Heart right ventricle (tissue), 16 donors: ENCODE results near the gene ACBD5. TPM values are rescaled to one million over a fixed set of nuclear protein-coding genes. Genes with fewer than 3 reads are reported as not detected.

Experiments used
- ATAC-seq, 8 donors: fragments of 200-7000 bp; cut with Tn5 transposase; one replicate each; pipeline ENCODE4 v1.9.1; 2020; ENCODE audit warnings: mild to moderate bottlenecking in 8 of 8, moderate library complexity in 8 of 8, moderate number of reproducible peaks in 1 of 8
- DNase-seq, 2 donors: peaks; one replicate each; pipeline ENCODE4 v3.0.0-alpha.2; 2020
- H3K27ac ChIP-seq, 10 donors: fragments of 200-600 bp; sonication (generic) in 2 of 10; one replicate each; pipeline versions ENCODE4 v1.5.0 to v1.8.0; 2020 to 2022; ENCODE audit warnings: mild to moderate bottlenecking in 3 of 10
- H3K27me3 ChIP-seq, 7 donors: fragments of 200-600 bp; one replicate each; pipeline ENCODE4 v1.8.0; 2021 to 2022; ENCODE audit warnings: mild to moderate bottlenecking in 2 of 7
- H3K36me3 ChIP-seq, 9 donors: fragments of 200-600 bp; sonication (generic) in 1 of 9; one replicate each; pipeline versions ENCODE4 v1.5.0 to v1.8.0; 2020 to 2022; ENCODE audit warnings: mild to moderate bottlenecking in 2 of 9
- H3K4me1 ChIP-seq, 9 donors: fragments of 200-600 bp; sonication (generic) in 1 of 9; one replicate each; pipeline versions ENCODE4 v1.5.0 to v1.8.0; 2020 to 2022; ENCODE audit warnings: mild to moderate bottlenecking in 4 of 9
- H3K4me3 ChIP-seq, 10 donors: fragments of 200-600 bp; sonication (generic) in 2 of 10; one replicate each; pipeline versions ENCODE4 v1.5.0 to v1.8.0; 2020 to 2022; ENCODE audit warnings: mild to moderate bottlenecking in 7 of 10, moderate library complexity in 2 of 10
- H3K9me3 ChIP-seq, 11 donors: fragments of 200-600 bp in 10 of 11; sonication (generic) in 2 of 11; one replicate each; pipeline versions ENCODE4 v1.5.0 to v1.8.0; 2013 to 2022; ENCODE audit warnings: mild to moderate bottlenecking in 2 of 11, control low read depth in 1 of 11, moderate library complexity in 1 of 11
- CTCF ChIP-seq, 9 donors: fragments of 200-600 bp; sonication (generic) in 2 of 9; IDR thresholded peaks; one replicate each; pipeline versions ENCODE4 v1.5.0 to v1.8.0; 2021 to 2022; ENCODE audit warnings: antibody characterized with exemption in 9 of 9, mild to moderate bottlenecking in 5 of 9, moderate library complexity in 1 of 9
- WGBS, 2 donors: extraction: QIAGEN DNeasy Blood & Tissue Kit; methylation state at CpG; one replicate each; pipeline ENCODE4 v1.1.7; 2013; ENCODE audit warnings: inconsistent platforms in 1 of 2; 5-methylcytosine and 5-hydroxymethylcytosine counted together
- intact Hi-C, 10 donors: fragments of 100-400 bp; cut with DNase I; formaldehyde crosslinking; loops; one replicate each; pipeline versions ENCODE4 v1.11.1 to v1.14.2; 2022
- polyA plus RNA-seq, 2 donors: library from polyadenylated mRNA; stranded (reverse); fragments of 200-250 nt; gene quantifications; one replicate each; pipeline ENCODE4 v1.2.3, GENCODE V29; 2013
- total RNA-seq, 10 donors: library from RNA; stranded (reverse); fragmentation: NEBNext Ultra II Directional in 3 of 10; extraction: Animal tissue kit (Norgen Biotek cat#: 25700) in 3 of 10; gene quantifications; one replicate each; pipeline versions ENCODE4 v1.2.1 to v1.2.4, GENCODE V29; 2021 to 2023
- donor health status: Arrhythmogenic right ventricular cardiomyopathy.
- donor health status: ischemic (EF 13 %, LVEDD 7.1; RV severe dilation, severe dysfunction).
- donor health status: healthy with polysubstance abuse.
- donor health status: DM: no; HTN: yes; CAD: no.
- donor health status: DM: no; HTN: no; CAD: no.
- donor health status: ischemic (EF 25% LVEDD 6.9; RV normal size, moderate dysfunction).
- donor health status: ischemic (EF 25% LVEDD 5.7; RV mildly dilated, moderate dysfunction).
- donor health status: healthy.
- donor health status: DM: yes; HTN: yes; CAD: no.
- donor health status: Ischemic cardiomyopathy.
- donor health status: ischemic (EF 35%, LVEDD 5.7; RV mildly dilated, moderate dysfunction).
- donor health status: nonischemic (EF 11% LVEDD 7.7; RV severe dilation, severe dysfunction).
- donor health status: DM: yes; HTN: yes; CAD: no.
- donor health status: PGD.
- donor health status: ischemic (EF 29% LVEDD 5.4; RV normal size, mild dysfunction).
- donor health status: nonischemic (EF 23%, LVEDD 6.1; RV moderate dilation, normal function).

Gene ACBD5
- total and polyA plus RNA-seq, 12 donors: 14.6 to 93.3 (median 72.7) TPM

- Histone ChIP-seq H3K27ac (peak within 1 kb of the TSS; percentile 93 to 100 (median 98)), H3K4me1 (peaks cover 2 to 50% (median 36%) of the 10 kb centered on the region in 9 donors), H3K27me3 (no peaks in the 10 kb centered on the region), H3K9me3 (no peaks in the 10 kb centered on the region), H3K4me3 (peak within 1 kb of the TSS; percentile 48 to 95 (median 84)), H3K36me3 (peaks cover 0 to 31% (median 7%) of the 10 kb centered on the region in 9 donors)
- DNase-seq (peak; percentile 92 to 93), ATAC-seq (peak; percentile 96 to 98 (median 97))
- no peak for TF ChIP-seq CTCF (IDR thresholded peaks at IDR 0.05)
- 0 to 1% methylated on average over 55 of the region's 55 CpGs for WGBS, 2 donors
- intact Hi-C loops: loop anchor here in 5 of 10 donors (2.0 to 10.0 kb wide), 4 partner anchors 53 to 90 kb away; partner anchors contain the start of genes ACBD5 (in 5 of the 5) and ANKRD26 (in 2 of the 5)
Measured at GRCh38 chr10:27155066-27155754, 85.4 kb downstream of the ACBD5 start, which contains the start of gene MASTL. Gene MASTL (plus strand): TSS chr10:27155352. CDS start chr10:27155427, 75 bp downstream.

GRCh38 chr10:27153845-27154193 is 86.8 kb downstream of the ACBD5 start:
- WGBS, 2 donors: 0% methylated on average over 18 of the region's 18 CpGs
- TF ChIP-seq CTCF (IDR thresholded peaks at IDR 0.05): no peak
- Histone ChIP-seq H3K36me3 (peaks cover 0 to 22% (median 3%) of the 10 kb centered on the region in 9 donors), H3K9me3 (no peaks in the 10 kb centered on the region), H3K4me1 (peaks cover 2 to 57% (median 40%) of the 10 kb centered on the region in 9 donors), H3K27me3 (no peaks in the 10 kb centered on the region), H3K27ac (peak overlapping the region; percentile 93 to 100 (median 98)), H3K4me3 (peak overlapping the region; percentile 48 to 95 (median 84))
- DNase-seq (no peak), ATAC-seq (peak in 6 of 8 donors; percentile 6 to 17 (median 10))
- intact Hi-C loops: loop anchor here in 6 of 10 donors (2.0 to 10.0 kb wide), 3 partner anchors 87 to 91 kb away; partner anchors contain the start of gene ACBD5 (in 6 of the 6)

- WGBS, 2 donors: 2 to 3% methylated on average over 6 of the region's 6 CpGs
- no peaks in the 10 kb centered on the region for H3K9me3 ChIP-seq
- H3K27ac ChIP-seq: peak overlapping the region in 8 of 10 donors; percentile 93 to 100 (median 98)
- DNase-seq (no peak), ATAC-seq (no peak)
- intact Hi-C loops: loop anchor here in 4 of 10 donors (5.0 to 10.0 kb wide), 2 partner anchors 89 to 91 kb away; partner anchors contain the start of gene ACBD5 (in 4 of the 4)
- H3K36me3 ChIP-seq: peaks cover 0 to 22% (median 6%) of the 10 kb centered on the region in 9 donors
- peaks cover 2 to 61% (median 40%) of the 10 kb centered on the region in 9 donors for H3K4me1 ChIP-seq
- TF ChIP-seq CTCF (IDR thresholded peaks at IDR 0.05): no peak
- H3K27me3 ChIP-seq: no peaks in the 10 kb centered on the region
- peak overlapping the region; percentile 48 to 95 (median 84) for H3K4me3 ChIP-seq
Measured at GRCh38 chr10:27153329-27153728, 87.3 kb downstream of the ACBD5 start.

- no peak for ATAC-seq
- intact Hi-C loops: loop anchor here in 4 of 10 donors (5.0 to 10.0 kb wide), 2 partner anchors 90 to 92 kb away; partner anchors contain the start of gene ACBD5 (in 4 of the 4)
- no peak for TF ChIP-seq CTCF (IDR thresholded peaks at IDR 0.05)
Measured at GRCh38 chr10:27152687-27153086, 87.9 kb downstream of the ACBD5 start.

More at GRCh38 chr10:27152687-27153086, 87.9 kb downstream of the ACBD5 start:
- no peaks in the 10 kb centered on the region for H3K27me3 ChIP-seq
- no peaks in the 10 kb centered on the region for H3K9me3 ChIP-seq
- no peak for DNase-seq
- H3K4me3 ChIP-seq: peak overlapping the region in 8 of 10 donors; percentile 68 to 95 (median 84)
- peaks cover 2 to 67% (median 40%) of the 10 kb centered on the region in 9 donors for H3K4me1 ChIP-seq
- H3K27ac ChIP-seq: no peak overlapping the region
- peaks cover 0 to 27% (median 10%) of the 10 kb centered on the region in 9 donors for H3K36me3 ChIP-seq
